Uterus (tissue), 4 donors: ENCODE measurements around the gene BAIAP2. TPM values are rescaled to one million over a fixed set of nuclear protein-coding genes. Genes with fewer than 3 reads are reported as not detected.

Experiments
- DNase-seq, 2 donors: peaks; one replicate each; pipeline ENCODE4 v3.0.0-alpha.2; 2019 to 2020
- H3K27ac ChIP-seq, 2 donors: fragments of 200-600 bp; sonication (generic); 1 replicate in 1 of 2; 2 replicates in 1 of 2; pipeline ENCODE4 v1.5.1; 2016 to 2018
- H3K27me3 ChIP-seq, 2 donors: fragments of 200-600 bp; sonication (generic); one replicate each; pipeline ENCODE4 v1.5.1; 2018 to 2019; ENCODE audit warnings: control low read depth in 1 of 2
- H3K36me3 ChIP-seq, 2 donors: fragments of 200-600 bp; sonication (generic); one replicate each; pipeline ENCODE4 v1.5.1; 2019; ENCODE audit warnings: control low read depth in 1 of 2
- H3K4me1 ChIP-seq, 2 donors: fragments of 200-600 bp; sonication (generic); one replicate each; pipeline ENCODE4 v1.5.1; 2018 to 2019; ENCODE audit warnings: control low read depth in 1 of 2
- H3K4me3 ChIP-seq, 2 donors: fragments of 200-600 bp; sonication (generic); 1 replicate in 1 of 2; 2 replicates in 1 of 2; pipeline ENCODE4 v1.5.1; 2018 to 2019; ENCODE audit warnings: mild to moderate bottlenecking in 1 of 2
- H3K9me3 ChIP-seq, 2 donors: fragments of 200-600 bp; sonication (generic); one replicate each; pipeline ENCODE4 v1.5.1; 2019; ENCODE audit warnings: control low read depth in 1 of 2
- POLR2A ChIP-seq, 2 donors: fragments of 450-650 bp; IDR thresholded peaks; one replicate each; pipeline ENCODE4 v1.6.1; 2016; ENCODE audit warnings: antibody characterized with exemption in 2 of 2, mild to moderate bottlenecking in 1 of 2, moderate library complexity in 1 of 2
- intact Hi-C: fragments of 100-400 bp; cut with DNase I; formaldehyde crosslinking; loops from one replicate; pipeline ENCODE4 v1.15.1; 2023; ENCODE audit warnings: low total_unique reads
- total RNA-seq, 4 donors: library from RNA; depleted of rRNA in 3 of 4; stranded (reverse); fragments of >200 nt in 3 of 4; gene quantifications; one replicate each; pipeline versions ENCODE4 v1.1.0 to v1.2.4, GENCODE V29; 2014 to 2023
- TF ChIP-seq, protein P1 (sequence below), 4 experiments: fragments of 200-600 bp in 2 of 4; fragments of 450-650 bp in 2 of 4; sonication (generic) in 2 of 4; IDR thresholded peaks; one replicate each; pipeline ENCODE4 v1.5.1; 2016 to 2019; ENCODE audit warnings: antibody characterized with exemption in 4 of 4, mild to moderate bottlenecking in 2 of 4, moderate library complexity in 1 of 4
- donor health status: DM: yes; HTN: yes; CAD: no.

BAIAP2 gene
- total RNA-seq, 4 donors from 2014 or later: 16.5 to 70.7 (median 45.8) TPM

- DNase-seq: no peak
- intact Hi-C loops: no loop called here
- no peaks in the 10 kb centered on the region for H3K4me1 ChIP-seq
- H3K9me3 ChIP-seq: no peaks in the 10 kb centered on the region
- TF ChIP-seq, protein P1, sequence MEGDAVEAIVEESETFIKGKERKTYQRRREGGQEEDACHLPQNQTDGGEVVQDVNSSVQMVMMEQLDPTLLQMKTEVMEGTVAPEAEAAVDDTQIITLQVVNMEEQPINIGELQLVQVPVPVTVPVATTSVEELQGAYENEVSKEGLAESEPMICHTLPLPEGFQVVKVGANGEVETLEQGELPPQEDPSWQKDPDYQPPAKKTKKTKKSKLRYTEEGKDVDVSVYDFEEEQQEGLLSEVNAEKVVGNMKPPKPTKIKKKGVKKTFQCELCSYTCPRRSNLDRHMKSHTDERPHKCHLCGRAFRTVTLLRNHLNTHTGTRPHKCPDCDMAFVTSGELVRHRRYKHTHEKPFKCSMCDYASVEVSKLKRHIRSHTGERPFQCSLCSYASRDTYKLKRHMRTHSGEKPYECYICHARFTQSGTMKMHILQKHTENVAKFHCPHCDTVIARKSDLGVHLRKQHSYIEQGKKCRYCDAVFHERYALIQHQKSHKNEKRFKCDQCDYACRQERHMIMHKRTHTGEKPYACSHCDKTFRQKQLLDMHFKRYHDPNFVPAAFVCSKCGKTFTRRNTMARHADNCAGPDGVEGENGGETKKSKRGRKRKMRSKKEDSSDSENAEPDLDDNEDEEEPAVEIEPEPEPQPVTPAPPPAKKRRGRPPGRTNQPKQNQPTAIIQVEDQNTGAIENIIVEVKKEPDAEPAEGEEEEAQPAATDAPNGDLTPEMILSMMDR (IDR thresholded peaks at IDR 0.05): no peak
- no peak for TF ChIP-seq POLR2A (IDR thresholded peaks at IDR 0.05)
- H3K4me3 ChIP-seq: no peak overlapping the region
- no peaks in the 10 kb centered on the region for H3K27me3 ChIP-seq
- no peak overlapping the region for H3K27ac ChIP-seq
- no peaks in the 10 kb centered on the region for H3K36me3 ChIP-seq
These were observed 91.6 kb downstream of the BAIAP2 start for GRCh38 chr17:81126281-81127132.

- Histone ChIP-seq H3K4me1 (no peaks in the 10 kb centered on the region), H3K36me3 (no peaks in the 10 kb centered on the region), H3K27ac (no peak overlapping the region), H3K27me3 (no peaks in the 10 kb centered on the region), H3K9me3 (no peaks in the 10 kb centered on the region), H3K4me3 (no peak overlapping the region)
- TF ChIP-seq, protein P1 (IDR thresholded peaks at IDR 0.05): no peak
- no peak for TF ChIP-seq POLR2A (IDR thresholded peaks at IDR 0.05)
- DNase-seq: no peak
- intact Hi-C loops: no loop called here
These were observed 92.1 kb downstream of the BAIAP2 start for GRCh38 chr17:81127133-81127455.

DNA sequence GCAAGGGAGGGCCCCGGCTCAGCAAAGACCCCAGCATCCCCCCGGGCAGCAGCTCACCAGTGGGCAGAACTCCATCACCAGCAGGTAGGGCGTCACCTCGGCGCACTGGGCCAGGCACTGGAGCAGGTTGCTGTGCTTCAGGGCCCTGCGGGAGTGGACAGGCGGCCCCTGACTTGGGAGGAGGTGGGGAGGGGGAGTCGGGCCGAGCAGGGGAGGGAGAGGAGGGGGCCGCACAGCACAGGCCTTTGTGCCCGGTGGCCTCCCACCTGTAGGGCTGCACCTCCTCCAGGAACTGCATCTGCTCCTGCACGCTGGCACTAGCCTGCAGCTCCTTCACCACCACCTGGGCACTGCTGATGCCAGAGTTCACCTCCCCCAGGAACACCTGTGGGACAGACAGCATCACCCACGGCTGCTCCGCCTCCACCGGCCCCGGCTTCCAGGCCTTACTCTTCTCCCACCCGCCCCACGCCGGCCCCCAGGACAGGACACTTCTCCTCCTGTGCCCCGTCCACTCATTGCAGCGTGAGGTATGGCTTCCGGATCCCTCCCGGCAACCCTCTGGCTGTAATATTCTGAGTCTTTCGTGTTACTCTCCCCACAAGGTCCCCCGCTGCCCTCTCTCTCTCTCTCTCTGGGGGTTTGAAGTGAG, 92.7 kb downstream of the BAIAP2 start:
- Histone ChIP-seq H3K27ac (no peak overlapping the region), H3K9me3 (no peaks in the 10 kb centered on the region), H3K36me3 (no peaks in the 10 kb centered on the region), H3K4me1 (no peaks in the 10 kb centered on the region), H3K4me3 (no peak overlapping the region), H3K27me3 (no peaks in the 10 kb centered on the region)
- no peak for DNase-seq
- TF ChIP-seq POLR2A (IDR thresholded peaks at IDR 0.05): no peak
- TF ChIP-seq, protein P1 (IDR thresholded peaks at IDR 0.05): no peak
- intact Hi-C loops: no loop called here

- TF ChIP-seq, protein P1 (IDR thresholded peaks at IDR 0.05): no peak
- TF ChIP-seq POLR2A (IDR thresholded peaks at IDR 0.05): no peak
- intact Hi-C loops: no loop called here
- no peak overlapping the region for H3K27ac ChIP-seq
- H3K4me3 ChIP-seq: no peak overlapping the region
- H3K9me3 ChIP-seq: no peaks in the 10 kb centered on the region
- no peak for DNase-seq
- no peaks in the 10 kb centered on the region for H3K27me3 ChIP-seq
- no peaks in the 10 kb centered on the region for H3K36me3 ChIP-seq
- H3K4me1 ChIP-seq: no peaks in the 10 kb centered on the region
These were observed 93.4 kb downstream of the BAIAP2 start for GRCh38 chr17:81128338-81128737.

DNA sequence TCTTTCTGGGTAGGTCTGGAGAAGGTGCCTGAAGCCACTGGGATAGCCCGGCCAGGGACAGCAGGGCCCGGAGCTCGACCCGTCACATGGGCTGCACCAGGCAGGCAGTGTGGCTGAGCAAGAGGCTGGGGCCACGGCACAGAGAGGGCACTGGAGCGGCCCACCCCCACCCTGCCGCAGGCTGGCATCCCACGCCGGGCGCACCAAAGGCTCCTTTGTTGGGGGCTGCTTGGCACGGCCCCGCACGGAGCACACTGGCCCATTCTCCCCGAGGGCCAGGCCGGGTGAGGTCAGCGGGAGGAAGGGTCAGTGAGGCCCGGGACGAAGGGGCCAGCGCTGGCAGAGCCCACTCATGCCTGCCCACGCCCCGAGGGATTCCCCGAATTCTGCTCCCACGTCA, 93.8 kb downstream of the BAIAP2 start:
- Histone ChIP-seq H3K4me1 (no peaks in the 10 kb centered on the region), H3K36me3 (no peaks in the 10 kb centered on the region), H3K4me3 (no peak overlapping the region), H3K9me3 (no peaks in the 10 kb centered on the region), H3K27me3 (no peaks in the 10 kb centered on the region), H3K27ac (no peak overlapping the region)
- no peak for TF ChIP-seq POLR2A (IDR thresholded peaks at IDR 0.05)
- TF ChIP-seq, protein P1 (IDR thresholded peaks at IDR 0.05): no peak
- intact Hi-C loops: no loop called here
- DNase-seq: no peak
